T-helper 2 cell treated with Interferon-gamma antibody and Interleukin-4, amounts not matched to agents 5 μg/mL and 100 μg/mL, for 36 hours (primary cell): ENCODE measurements around the gene SLC38A2.
A peak's percentile ranks its signal among the peaks of the same experiment; 100 is the strongest.

Source experiments
- DNase-seq: peaks from one replicate; pipeline ENCODE4 v3.0.0; 2021; ENCODE audit warnings: low spot score
- H3K27ac Mint-ChIP-seq: one replicate; pipeline ENCODE4 v1.8.0; 2021; ENCODE audit warnings: mild to moderate bottlenecking, mixed read lengths
- H3K27me3 Mint-ChIP-seq: one replicate; pipeline ENCODE4 v1.8.0; 2021; ENCODE audit warnings: low read depth, mixed read lengths
- H3K36me3 Mint-ChIP-seq: one replicate; pipeline ENCODE4 v1.8.0; 2021; ENCODE audit warnings: low read depth, mixed read lengths
- H3K4me1 Mint-ChIP-seq: one replicate; pipeline ENCODE4 v1.8.0; 2021; ENCODE audit warnings: low read depth, mixed read lengths
- H3K4me3 Mint-ChIP-seq: one replicate; pipeline ENCODE4 v1.8.0; 2022; ENCODE audit warnings: mild to moderate bottlenecking, moderate library complexity, mixed read lengths
- H3K9me3 Mint-ChIP-seq: one replicate; pipeline ENCODE4 v1.8.0; 2021; ENCODE audit warnings: mixed read lengths

SLC38A2 gene

DNA sequence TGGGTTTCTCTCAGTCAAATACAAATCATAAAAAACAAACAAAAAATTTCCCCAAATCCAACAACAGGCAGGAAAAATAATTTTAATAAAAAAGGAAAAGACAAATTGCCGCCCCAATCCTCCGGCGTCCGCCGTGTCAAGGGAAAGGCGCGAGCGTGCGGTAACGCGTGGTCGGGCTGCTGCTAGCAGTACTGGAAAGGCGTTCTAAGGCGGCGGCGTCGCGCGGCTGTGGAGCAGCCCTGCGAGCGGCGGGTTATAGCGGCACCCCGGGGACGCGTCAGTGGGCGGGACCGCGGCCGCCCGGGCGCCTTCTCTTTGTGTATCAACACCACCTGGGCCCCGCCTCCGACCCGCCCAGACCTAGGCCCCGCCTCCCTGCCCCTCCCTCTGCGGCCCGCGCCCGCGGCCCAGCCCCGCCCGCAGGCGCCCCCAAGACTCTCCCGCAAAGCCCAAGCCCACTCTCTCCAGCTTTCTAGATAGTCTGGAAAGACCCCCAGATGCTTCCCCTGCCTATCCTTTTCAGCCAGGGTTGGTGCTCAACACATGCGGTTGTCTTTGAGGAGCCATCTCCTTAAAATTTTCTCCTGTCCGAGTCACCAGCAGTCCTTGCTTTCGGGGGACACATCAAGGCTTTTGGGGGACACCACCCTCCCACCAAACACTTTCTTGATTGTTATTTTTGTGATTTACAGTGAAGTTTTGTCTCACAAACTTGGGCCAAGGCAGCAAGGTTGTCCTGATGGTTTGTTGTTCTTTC lies at the start of gene SLC38A2:
Gene SLC38A2 (minus strand): TSS at position 230 of the 757 bp plus-strand sequence. CDS start 1,480 bp downstream, outside the sequence.
- Mint-ChIP-seq H3K4me3 (peak within 1 kb of the TSS; percentile 97), H3K4me1 (peaks cover 50% of the 10 kb centered on the region), H3K27me3 (peaks cover 7% of the 10 kb centered on the region), H3K27ac (peak within 1 kb of the TSS; percentile 99), H3K9me3 (no peaks in the 10 kb centered on the region), H3K36me3 (peaks cover 44% of the 10 kb centered on the region)
- peak; percentile 95 for DNase-seq

DNA sequence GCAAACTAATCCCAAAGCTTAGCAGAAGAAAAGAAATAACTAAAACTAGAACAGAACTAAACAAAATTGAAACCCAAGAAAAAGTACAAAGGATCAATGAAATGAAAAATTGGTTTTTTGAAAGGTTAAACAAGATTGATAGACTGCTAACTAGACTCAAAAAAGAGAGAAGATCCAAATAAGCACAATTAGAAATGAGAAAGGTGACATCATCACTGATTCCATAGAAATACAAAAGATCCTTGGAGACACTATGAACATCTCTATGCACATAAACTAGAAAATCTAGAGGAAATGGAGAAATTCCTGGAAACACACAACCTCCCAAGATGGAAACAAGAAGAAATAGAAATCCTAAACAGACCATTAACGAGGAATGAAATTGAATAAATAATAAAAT lies 47.1 kb upstream of the SLC38A2 start:
- no peaks in the 10 kb centered on the region for H3K27me3 Mint-ChIP-seq
- peaks cover 13% of the 10 kb centered on the region for H3K9me3 Mint-ChIP-seq

DNA sequence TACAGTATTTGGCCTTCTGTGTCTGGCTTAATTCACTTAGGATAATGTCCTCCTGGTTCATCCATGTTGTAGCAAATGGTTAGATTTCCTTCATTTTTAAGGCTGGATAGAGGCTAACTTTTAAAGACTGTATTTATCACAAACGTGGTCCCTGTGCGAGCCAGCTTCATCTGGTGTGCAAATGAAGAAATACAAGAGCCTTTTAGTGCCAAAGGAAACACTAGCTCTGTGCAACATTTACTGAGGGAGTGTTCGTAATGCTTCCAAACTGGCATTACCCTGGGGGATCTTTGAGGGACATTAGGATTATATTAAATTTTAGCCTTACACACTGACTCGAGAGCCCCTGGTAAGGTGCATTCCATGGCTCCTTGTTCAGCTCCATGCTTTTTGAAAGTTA lies 43.0 kb upstream of the SLC38A2 start:
- no peak overlapping the region for H3K27ac Mint-ChIP-seq
- H3K4me1 Mint-ChIP-seq, result no peaks in the 10 kb centered on the region
- H3K27me3 Mint-ChIP-seq, result no peaks in the 10 kb centered on the region
- no peak overlapping the region for H3K4me3 Mint-ChIP-seq
- no peak for DNase-seq
- peaks cover 5% of the 10 kb centered on the region for H3K9me3 Mint-ChIP-seq
- H3K36me3 Mint-ChIP-seq, result peaks cover 8% of the 10 kb centered on the region

More for the DNA sequence above, 47.1 kb upstream of the SLC38A2 start:
- no peak overlapping the region for H3K4me3 Mint-ChIP-seq
- H3K36me3 Mint-ChIP-seq, result peaks cover 18% of the 10 kb centered on the region
- H3K27ac Mint-ChIP-seq, result no peak overlapping the region
- no peaks in the 10 kb centered on the region for H3K4me1 Mint-ChIP-seq
- DNase-seq, result no peak

DNA sequence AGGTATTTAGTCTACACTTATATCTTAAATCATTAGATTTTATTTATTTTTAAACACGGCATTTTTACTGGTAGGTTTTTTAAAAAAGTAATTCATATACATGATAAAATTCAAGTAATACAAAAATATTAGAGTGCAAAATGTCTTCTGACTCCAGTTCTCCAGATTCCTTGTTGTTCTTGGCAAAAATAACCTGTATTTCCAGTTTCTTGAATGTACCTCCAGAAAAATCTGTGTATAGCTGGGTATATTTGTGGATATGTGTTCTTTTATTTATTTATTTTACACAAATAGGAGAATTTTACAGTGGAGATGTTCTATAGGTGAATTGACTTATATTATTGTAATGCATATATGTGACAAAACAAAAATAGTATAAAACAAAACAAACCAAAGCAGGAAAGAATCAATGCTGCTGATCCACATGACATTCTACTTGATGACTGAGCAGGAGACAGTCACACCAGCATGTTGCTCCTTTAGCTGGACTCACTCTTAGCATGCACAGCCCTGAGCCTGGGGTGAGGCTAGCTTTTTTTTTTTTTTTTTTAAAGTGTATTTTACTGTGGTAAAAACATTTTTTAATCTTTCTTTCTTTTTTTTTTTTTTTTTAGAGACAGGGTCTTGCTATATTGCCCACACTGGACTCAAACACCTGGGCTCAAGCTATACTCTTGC lies 42.2 kb upstream of the SLC38A2 start:
- no peaks in the 10 kb centered on the region for H3K4me1 Mint-ChIP-seq
- H3K4me3 Mint-ChIP-seq, result no peak overlapping the region
- H3K9me3 Mint-ChIP-seq, result peaks cover 5% of the 10 kb centered on the region
- no peak for DNase-seq
- H3K27ac Mint-ChIP-seq, result no peak overlapping the region
- H3K27me3 Mint-ChIP-seq, result no peaks in the 10 kb centered on the region
- peaks cover 6% of the 10 kb centered on the region for H3K36me3 Mint-ChIP-seq

DNA sequence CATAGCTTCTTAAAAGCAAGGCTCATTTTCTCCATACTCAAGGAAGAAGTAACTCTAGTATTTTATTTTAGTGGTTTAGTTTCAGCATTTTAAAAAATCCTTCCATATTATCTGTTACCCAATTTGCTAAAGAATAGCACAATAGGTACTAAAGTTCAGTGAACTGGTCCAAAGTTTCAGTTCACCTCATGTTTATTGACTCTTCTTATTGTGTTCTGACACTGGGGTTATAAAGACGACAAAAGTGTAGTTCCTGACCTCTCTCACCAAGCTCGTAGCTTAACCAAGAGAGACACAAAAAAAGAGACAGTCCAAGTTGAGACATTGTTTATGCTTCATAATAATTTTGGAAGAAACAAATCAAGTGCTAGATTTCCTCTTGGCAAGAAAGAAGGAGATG lies 40.8 kb upstream of the SLC38A2 start:
- no peaks in the 10 kb centered on the region for H3K4me1 Mint-ChIP-seq
- no peak overlapping the region for H3K4me3 Mint-ChIP-seq
- no peaks in the 10 kb centered on the region for H3K9me3 Mint-ChIP-seq
- DNase-seq, result no peak
- H3K27ac Mint-ChIP-seq, result no peak overlapping the region
- no peaks in the 10 kb centered on the region for H3K27me3 Mint-ChIP-seq
- peaks cover 4% of the 10 kb centered on the region for H3K36me3 Mint-ChIP-seq

DNA sequence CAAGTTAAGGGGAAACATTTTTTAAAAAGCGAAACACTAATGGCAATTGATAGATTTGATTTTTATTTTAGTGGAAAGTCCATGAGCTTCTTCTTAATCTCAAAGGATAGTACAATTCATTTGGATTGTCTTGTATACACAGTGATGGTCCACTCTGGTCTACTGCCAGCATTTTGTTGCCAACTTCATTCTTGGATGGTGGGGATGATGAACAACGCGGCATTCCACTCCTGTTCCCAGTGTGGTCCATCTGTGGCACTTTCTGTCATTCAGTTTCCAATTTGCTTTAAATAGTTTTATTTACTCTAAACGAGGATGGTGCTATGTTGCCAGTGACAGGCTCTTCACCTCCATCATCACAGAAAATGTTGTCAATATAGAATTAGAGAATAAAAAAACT lies 40.3 kb upstream of the SLC38A2 start:
- Mint-ChIP-seq H3K4me3 (no peak overlapping the region), H3K36me3 (peaks cover 1% of the 10 kb centered on the region), H3K4me1 (peaks cover under 1% of the 10 kb centered on the region), H3K27ac (no peak overlapping the region), H3K9me3 (no peaks in the 10 kb centered on the region), H3K27me3 (no peaks in the 10 kb centered on the region)
- no peak for DNase-seq

DNA sequence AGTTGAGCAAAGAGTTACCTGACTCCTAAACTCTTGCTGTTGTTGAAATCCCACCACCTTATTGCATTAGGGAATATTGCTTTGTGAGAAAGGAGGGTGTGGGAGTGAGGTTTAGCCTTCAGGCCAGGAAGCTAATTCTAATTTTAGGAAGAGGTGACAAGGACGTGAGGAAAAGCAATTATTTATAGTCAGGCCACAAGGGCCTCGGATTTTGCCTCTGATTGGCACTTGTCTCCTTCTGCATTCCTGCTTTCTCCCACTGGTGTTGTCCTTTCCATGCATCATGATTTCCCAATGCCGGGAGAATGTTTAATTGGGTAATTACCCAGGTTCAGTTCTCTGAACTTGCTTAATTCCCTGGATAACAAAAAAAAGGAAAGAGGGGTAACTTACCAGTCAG lies 37.9 kb upstream of the SLC38A2 start:
- Mint-ChIP-seq H3K27me3 (no peaks in the 10 kb centered on the region), H3K36me3 (peaks cover 3% of the 10 kb centered on the region), H3K9me3 (no peaks in the 10 kb centered on the region), H3K4me1 (peaks cover 18% of the 10 kb centered on the region), H3K27ac (no peak overlapping the region), H3K4me3 (no peak overlapping the region)
- DNase-seq, result no peak

DNA sequence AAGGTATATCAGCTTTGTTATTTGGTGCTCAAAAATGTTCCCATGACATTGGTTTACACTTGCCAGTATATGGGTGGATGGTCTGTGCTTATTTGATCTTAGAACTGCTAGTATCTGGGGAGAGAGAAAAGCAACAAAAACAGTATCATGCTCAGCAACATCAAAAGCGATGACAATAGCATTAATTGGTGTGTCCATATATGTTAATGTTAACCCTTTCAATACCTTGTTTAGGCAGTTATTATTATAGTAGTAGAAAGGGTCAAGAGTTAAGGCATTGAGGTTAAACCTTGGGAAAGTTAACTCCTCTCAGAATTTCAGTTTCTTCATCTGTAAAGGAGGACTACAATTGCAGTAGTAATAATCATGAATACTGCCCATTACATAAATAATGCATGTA lies 37.4 kb upstream of the SLC38A2 start:
- H3K4me1 Mint-ChIP-seq, result peaks cover 18% of the 10 kb centered on the region
- H3K27me3 Mint-ChIP-seq, result no peaks in the 10 kb centered on the region
- H3K4me3 Mint-ChIP-seq, result no peak overlapping the region
- peaks cover 3% of the 10 kb centered on the region for H3K36me3 Mint-ChIP-seq
- H3K9me3 Mint-ChIP-seq, result no peaks in the 10 kb centered on the region
- no peak for DNase-seq
- H3K27ac Mint-ChIP-seq, result no peak overlapping the region

DNA sequence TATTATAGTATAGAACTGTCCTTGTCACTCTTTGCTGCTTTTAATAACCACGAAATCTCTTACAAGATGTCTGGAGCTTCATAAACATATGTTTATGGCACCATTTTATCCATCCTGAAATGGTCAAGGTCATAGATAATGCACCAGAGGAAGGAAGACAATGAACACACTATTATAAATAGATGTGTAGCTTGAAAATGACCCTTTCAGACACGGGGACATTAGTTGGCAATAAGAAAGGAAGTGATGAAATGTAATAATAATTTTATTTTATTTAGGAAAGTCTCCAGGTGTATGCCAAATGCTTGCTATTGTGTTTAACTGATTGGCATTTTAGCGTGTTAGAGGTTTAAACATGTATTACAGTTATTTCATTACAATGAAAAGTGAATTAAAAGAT lies 36.8 kb upstream of the SLC38A2 start:
- Mint-ChIP-seq H3K27ac (no peak overlapping the region), H3K27me3 (no peaks in the 10 kb centered on the region), H3K4me1 (peaks cover 21% of the 10 kb centered on the region), H3K36me3 (peaks cover 3% of the 10 kb centered on the region), H3K9me3 (no peaks in the 10 kb centered on the region), H3K4me3 (no peak overlapping the region)
- no peak for DNase-seq

DNA sequence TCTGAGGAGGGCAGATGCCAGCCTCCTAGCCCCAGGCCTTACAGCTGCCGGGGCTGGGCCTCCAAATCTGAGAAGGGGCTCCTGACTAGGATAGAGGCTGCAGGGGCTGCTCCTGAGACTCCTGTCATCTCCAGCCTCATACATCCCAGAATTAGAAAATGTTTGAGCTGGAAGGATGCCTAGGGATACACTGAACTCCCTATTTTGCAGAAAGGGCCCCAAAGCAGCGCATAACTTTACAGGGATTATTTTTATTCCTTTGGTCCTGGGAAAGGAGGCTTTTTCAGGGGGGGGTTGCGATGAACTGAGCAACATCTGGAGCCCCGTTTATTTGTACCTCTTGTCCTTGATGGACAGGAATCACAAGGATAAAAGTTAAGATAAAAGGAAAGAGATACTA lies 35.9 kb upstream of the SLC38A2 start:
- no peaks in the 10 kb centered on the region for H3K9me3 Mint-ChIP-seq
- no peak for DNase-seq
- peaks cover 3% of the 10 kb centered on the region for H3K36me3 Mint-ChIP-seq
- H3K4me3 Mint-ChIP-seq, result no peak overlapping the region
- H3K27me3 Mint-ChIP-seq, result no peaks in the 10 kb centered on the region
- peaks cover 27% of the 10 kb centered on the region for H3K4me1 Mint-ChIP-seq
- no peak overlapping the region for H3K27ac Mint-ChIP-seq

DNA sequence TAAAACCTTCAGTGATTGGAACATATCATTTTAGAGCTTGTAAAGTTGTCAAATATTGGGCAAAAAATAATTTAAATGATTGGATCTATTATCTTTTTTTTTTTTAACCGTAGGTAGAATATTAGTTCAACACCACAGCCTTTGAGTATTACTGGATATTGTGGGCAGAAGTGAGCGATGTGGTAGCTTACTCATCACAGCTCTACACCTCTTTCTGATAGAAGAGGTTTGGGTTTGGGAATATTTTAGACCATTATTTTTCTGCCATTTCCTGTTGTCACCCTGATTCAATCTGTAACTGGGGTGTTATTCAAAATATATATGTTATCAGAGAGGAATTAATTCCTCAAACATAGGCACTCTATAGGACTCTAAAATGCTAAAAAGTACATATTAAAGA lies 34.8 kb upstream of the SLC38A2 start:
- H3K36me3 Mint-ChIP-seq, result peaks cover 3% of the 10 kb centered on the region
- H3K27ac Mint-ChIP-seq, result no peak overlapping the region
- H3K4me3 Mint-ChIP-seq, result no peak overlapping the region
- peaks cover 37% of the 10 kb centered on the region for H3K4me1 Mint-ChIP-seq
- H3K9me3 Mint-ChIP-seq, result no peaks in the 10 kb centered on the region
- no peak for DNase-seq
- no peaks in the 10 kb centered on the region for H3K27me3 Mint-ChIP-seq

DNA sequence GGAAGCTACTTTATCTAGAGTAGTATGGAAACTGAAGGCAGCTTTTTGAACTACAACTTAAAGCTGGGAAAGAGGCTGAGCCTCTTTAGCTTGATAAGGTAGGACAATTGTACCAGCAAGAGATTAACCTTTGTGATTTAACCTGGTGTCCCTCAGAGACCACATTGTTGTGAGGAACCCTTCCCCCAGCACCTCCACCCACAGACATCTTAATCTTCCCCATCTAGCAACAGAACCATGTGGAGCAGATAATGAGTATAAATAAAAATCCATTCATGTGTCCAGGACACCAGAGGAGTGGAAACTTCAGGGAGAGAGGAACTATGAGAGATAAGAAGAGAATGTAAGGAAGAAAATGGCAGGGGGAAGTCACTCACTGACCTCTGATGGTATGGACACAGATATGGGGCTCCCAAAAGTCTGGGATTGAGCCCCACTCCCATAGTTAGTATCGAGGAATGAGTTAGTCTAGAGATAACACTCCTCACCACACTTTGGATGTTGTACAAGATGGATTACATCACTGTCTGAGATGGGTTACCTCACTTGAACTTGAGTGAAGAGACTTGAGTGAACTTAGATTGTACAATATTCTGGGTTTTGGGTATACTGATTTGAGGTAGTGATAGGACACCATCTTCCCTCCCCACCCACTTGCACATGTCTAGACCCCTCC lies 33.9 kb upstream of the SLC38A2 start:
- peak overlapping the region; percentile 0 for H3K27ac Mint-ChIP-seq
- peaks cover 4% of the 10 kb centered on the region for H3K36me3 Mint-ChIP-seq
- DNase-seq, result no peak
- H3K9me3 Mint-ChIP-seq, result no peaks in the 10 kb centered on the region
- no peaks in the 10 kb centered on the region for H3K27me3 Mint-ChIP-seq
- no peak overlapping the region for H3K4me3 Mint-ChIP-seq
- peaks cover 43% of the 10 kb centered on the region for H3K4me1 Mint-ChIP-seq

DNA sequence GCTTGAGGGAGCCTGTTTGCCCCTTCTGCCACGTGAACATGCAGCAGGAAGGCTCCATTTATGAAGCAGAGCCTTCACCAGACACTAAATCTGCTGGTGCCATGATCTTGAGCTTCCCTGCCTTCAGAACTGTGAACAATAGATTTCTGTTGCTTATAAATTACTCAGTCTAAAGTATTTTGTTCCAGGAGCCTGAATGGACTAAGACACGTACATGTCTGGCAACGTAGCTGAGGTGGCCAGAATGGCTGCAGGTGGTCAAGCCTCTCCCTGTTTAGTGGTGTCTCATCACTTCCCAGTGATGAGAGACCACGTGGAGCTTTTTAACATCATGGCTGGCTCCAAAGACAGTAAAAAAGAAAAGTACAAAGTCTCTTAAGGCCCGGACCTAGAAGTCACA lies 32.2 kb upstream of the SLC38A2 start:
- peak overlapping the region; percentile 4 for H3K4me3 Mint-ChIP-seq
- H3K27ac Mint-ChIP-seq, result no peak overlapping the region
- no peak for DNase-seq
- no peaks in the 10 kb centered on the region for H3K27me3 Mint-ChIP-seq
- H3K9me3 Mint-ChIP-seq, result peaks cover 7% of the 10 kb centered on the region
- H3K36me3 Mint-ChIP-seq, result peaks cover 13% of the 10 kb centered on the region
- peaks cover 55% of the 10 kb centered on the region for H3K4me1 Mint-ChIP-seq

DNA sequence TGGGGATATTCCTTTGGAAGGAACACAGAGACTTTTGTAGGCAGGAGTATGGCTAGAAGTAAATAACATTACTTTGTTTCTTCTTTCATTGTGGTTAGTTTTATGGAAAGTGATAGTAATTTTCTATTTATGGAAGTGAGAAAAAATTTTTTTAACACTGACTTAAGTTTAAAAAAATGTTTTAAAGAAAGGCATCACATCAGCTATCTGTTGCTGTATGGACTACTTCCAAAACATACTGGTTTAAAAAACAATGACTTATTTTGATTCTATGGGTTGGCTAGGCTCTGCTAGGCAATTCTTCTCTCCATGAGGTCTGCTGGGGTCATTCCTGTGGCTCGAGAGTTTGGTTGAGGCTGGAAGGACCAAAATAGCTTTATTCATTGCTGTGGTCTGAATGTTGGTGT lies 31.7 kb upstream of the SLC38A2 start:
- no peak for DNase-seq
- Mint-ChIP-seq H3K27ac (no peak overlapping the region), H3K36me3 (peaks cover 18% of the 10 kb centered on the region), H3K9me3 (peaks cover 12% of the 10 kb centered on the region), H3K4me3 (peak overlapping the region; percentile 4), H3K4me1 (peaks cover 60% of the 10 kb centered on the region), H3K27me3 (no peaks in the 10 kb centered on the region)
